Endometrial microvascular endothelial cells (primary cell): Measurements from ENCODE around the gene SNAP25. TPM values are rescaled to one million over a fixed set of nuclear protein-coding genes. Genes with fewer than 3 reads are reported as not detected.

Source experiments
- in situ Hi-C: cut with HindIII; loops from 2 replicates; pipeline ENCODE4 v1.10.0; 2017; ENCODE audit warnings: low sequenced_read_pairs, low pct_unique_long_range_greater_than_20kb; ENCODE audit errors: inconsistent ontology term
- total RNA-seq: library from RNA; depleted of rRNA; stranded (reverse); fragments of >200 nt; gene quantifications from one replicate; pipeline ENCODE4 v1.2.3, GENCODE V29; 2015; ENCODE audit errors: inconsistent ontology term

SNAP25 gene
- total RNA-seq, 1 donor from 2014 or later = 0.09 TPM

DNA sequence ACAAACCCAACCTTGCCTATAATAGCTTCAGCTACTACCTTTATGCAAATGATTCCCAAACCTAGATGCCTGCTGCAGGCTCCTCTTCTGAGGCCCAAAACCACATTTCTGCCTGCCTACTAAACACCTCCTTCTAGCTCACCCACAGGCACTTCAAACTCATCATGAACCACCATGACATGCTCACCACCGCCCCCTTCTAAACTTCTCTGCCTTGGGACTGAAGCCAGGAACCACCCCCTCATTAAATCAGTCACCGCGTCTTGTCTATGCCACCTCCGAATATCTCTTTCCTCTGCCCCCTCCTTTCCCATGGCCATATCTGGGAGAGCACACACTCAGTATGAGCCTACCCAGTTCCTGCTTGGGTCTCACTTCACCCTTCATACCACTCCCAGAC, 101.2 kb downstream of the SNAP25 start:
- in situ Hi-C loops = no loop called here

DNA sequence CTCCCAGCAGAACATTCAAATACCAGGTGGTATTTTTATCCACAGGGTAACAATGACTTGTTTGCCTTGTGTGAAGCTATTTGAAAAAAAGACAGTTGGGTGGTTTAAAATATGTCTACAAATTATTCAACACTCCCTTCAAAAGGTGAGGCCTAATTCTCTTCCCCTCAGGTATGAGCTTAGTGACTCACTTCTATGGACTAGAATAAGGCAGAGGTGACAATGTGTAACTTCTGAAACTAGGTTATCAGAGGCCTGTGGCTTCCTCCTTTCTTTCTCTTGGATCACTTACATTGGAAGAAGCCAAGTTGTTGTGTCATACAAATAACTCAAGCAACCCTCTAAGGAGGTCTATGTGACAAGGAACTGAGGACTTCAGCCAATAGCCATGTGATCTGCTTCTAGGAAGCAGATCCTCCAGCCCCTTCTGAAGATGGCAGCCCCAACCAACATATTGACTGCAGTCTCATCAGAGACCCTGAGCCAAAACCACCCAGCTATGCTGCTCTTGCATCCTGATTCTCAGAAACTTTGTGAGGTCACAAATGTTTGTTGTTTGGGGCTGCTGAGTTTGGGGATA, 102.6 kb downstream of the SNAP25 start:
- in situ Hi-C loops = no loop called here

DNA sequence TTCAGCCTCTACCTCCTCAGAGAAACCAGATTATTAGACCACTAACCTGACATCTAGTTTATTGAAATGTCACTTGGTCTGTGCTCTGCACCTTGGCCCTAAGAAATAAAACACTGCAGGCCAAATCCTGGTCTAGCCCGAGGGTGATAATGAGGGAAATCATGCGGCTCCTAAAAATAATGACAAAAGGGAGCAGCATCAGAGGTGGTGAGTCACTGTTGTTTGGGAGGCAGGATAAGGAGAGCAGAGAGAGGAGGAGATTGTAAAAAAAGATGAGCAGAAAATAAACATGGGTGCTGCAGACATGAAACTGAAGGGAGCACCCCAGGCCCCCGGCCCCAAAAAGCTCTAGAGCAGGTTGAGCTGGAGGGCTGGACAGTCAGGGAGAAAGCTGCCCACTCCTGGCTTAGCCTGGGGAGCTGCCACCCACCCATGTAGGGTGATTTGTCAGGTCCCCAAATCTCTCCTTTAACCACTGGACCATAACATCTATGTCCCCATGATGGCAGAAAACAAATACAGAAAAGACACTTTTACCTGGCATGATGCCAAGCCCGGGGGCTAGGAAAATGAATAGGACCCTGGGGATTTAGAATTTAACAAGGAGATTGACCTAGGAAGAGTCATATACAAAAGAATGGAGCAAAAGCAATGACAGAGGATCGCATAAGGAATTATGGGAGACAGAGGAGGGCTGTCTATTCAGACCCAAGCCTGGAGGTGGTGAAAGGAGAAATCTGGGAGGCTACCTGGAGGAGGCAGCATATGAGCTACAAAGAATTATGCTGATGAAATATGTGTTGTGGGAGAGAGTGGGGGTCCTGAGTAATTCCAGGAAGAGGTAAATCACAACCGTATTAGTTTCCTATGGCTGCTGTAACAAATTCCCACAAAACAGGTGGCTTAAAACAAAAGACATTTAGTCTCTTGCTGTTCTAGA, 103.7 kb downstream of the SNAP25 start:
- in situ Hi-C loops = no loop called here

DNA sequence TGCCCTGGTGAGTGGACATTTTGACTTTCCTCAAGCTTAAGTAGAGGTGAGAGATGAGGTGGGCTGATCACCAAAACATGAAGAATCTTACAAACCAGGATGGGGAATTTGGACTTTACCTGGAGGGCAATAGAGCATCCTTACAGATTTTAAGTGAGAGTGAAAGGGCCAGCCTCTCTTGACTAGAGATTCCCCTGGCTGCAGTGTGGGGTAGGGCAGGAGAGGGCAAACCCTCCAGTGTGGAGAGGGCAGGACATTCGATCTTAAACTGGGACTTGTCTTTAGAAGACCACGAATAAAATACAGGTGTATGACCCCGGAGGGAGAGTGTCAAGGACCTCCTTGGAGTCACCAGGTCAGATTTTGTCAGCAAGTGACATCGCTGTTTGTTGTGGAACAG, 105.1 kb downstream of the SNAP25 start:
- in situ Hi-C loops = no loop called here

DNA sequence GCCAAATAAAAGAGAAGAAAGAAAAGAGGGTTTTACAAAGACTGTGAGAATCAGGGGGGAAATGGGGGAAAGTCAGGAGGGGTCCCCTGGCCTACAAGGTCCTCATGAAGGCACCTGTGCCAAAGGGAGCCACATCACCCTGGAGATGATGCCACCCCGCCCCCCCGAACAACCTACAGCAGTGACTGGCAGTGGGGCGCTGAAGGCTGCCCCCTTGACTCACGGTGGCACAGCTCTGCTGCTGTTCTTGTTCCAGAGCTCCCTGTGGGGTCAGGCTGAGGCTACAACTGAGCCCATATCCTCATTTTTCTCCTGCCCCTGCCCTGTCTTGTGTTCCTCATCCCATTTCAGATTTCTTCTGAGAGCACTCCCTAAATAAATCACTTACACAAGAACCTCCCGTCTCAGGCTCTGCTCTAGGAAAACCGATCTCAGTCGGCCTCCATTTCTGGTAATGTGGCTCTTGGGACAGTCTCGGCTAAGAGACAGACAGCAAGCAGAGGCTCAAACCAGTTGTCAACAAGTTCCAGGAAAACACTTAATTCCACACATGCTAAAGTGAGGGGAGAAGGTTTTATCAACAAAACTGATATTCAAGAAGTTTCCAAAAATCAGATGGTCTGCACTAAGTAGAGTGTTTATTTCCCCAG, 105.7 kb downstream of the SNAP25 start:
- in situ Hi-C loops = no loop called here

DNA sequence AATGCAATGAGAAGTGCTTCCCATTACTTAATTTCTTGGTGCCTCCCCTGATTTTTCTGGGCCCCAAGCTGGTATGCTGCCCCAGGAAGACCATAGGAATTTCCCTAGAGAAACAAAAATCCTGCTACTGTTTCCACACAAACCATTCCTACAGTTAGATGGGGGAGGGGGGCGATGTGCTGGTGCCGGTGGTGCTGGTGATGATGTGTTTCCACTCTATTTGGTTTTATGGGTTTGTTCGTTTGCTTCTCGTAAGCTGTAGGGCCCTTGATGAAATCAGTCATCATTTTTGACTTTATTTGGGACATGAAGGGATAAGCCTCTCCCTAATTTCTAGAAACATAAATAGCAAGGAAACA, 110.2 kb downstream of the SNAP25 start:
- in situ Hi-C loops = no loop called here

DNA sequence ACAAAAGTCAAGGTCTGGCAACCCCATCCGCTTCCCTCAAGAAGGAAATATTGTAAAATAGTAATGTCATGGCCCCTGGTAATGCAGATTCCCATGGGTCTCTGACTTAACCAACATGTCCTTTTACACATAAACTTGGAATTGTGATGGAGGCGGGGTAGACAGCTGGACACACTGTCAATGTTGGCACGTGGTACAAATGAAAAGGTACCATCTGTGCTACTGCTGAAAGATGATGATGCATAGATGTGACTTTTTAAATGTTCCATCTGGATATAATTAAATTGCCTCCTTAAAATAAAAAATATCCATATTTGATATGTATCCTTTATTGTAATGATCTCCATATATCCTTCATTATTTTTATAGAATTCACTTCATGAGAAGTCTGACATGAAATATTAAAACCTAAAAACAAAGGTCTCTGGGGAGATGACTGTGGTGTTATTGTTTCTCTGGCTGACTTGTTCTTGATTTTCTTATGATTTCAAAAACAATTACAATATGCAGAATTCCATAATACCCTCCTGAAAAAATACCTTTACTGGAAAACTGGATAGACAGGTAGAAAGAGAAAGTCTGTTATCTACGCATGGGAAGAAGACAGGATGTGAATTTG, 110.9 kb downstream of the SNAP25 start:
- in situ Hi-C loops = no loop called here

DNA sequence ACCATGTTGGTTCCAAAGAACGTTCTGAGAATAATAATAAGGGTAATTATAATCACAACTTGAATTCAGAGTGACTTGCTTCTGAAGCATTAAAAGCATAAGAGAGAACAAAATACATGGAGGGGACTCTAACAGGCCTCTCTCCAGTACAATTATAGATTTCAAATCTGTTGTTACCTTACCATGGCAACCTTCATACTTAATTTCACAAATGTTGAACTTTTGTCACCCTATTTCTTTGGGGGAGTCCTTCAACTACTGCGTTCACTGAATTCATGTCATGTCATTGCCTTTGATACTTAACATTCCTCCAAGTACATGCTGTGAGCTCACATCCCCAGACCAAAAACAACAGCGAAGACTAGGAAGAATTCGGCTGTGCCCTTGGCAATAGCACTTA, 111.4 kb downstream of the SNAP25 start:
- in situ Hi-C loops = no loop called here

DNA sequence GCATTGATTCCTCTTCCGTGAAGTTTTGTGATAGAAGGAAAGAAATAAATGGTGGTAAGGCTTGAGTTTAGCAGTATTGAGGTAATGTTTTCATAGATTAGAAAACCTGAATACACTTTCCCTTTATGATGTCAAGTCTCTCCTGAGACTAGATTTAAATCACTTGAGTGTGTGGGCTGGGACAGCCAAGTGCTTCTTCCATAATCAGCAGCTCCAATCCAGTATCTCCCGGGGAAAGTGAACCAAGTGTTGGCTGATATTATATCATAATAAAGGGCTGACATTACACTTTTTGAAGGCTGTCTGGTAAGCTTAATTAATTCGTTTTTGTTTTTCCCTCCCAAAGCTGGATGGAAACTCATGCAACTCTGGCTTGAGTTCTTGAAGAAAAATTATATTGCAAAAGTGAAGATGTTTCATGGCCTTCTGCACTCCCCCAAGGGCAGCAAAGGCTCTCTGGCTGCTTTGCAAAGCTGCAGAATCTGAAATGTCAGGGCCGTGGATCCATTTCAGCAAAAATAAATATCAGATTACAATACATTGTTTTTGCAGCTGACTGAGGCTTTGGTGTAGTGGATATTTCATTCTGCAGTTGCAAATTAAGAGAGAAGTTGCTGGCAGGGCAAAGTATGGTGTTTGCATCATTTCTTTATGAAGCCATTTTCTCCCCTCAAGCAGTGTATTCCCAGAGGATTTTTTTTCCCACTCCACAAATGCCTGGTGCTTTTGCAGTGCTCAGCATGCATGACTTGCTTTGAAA, 114.2 kb downstream of the SNAP25 start:
- in situ Hi-C loops = no loop called here

DNA sequence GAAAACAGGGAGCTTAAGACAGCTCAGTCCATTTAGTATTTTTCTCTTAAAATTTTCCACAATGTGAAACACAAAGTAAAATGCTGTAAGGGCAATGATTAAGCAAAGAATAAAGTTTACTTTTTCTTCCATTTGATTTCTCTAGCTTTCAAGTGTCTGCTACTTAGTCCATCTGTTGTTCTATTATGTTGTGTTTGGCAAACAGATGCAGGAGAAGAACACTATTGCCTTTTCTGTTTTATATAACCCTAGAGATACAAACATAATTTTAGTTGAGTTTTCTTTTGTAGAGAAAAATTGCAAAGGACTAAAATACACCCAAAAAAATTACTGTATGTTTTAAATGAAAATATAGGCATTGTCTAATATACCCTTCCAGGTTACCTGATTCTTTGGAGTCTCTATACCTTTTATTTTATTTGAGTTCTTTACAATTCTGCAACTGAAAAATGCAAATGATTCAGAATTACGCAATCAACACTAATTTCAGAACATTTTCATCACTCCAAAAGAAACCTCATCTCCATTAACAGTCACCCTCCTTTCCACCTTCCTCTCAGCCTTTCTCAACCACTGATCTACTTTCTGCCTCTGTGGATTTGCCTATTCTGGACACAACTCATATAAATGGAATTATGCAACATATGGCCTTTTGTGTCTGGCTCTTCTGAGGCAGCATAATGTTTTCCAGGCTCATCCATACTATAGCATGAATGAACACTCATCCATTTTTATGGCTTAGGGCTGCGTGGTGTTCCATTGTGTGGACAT, 118.5 kb downstream of the SNAP25 start:
- in situ Hi-C loops = no loop called here

DNA sequence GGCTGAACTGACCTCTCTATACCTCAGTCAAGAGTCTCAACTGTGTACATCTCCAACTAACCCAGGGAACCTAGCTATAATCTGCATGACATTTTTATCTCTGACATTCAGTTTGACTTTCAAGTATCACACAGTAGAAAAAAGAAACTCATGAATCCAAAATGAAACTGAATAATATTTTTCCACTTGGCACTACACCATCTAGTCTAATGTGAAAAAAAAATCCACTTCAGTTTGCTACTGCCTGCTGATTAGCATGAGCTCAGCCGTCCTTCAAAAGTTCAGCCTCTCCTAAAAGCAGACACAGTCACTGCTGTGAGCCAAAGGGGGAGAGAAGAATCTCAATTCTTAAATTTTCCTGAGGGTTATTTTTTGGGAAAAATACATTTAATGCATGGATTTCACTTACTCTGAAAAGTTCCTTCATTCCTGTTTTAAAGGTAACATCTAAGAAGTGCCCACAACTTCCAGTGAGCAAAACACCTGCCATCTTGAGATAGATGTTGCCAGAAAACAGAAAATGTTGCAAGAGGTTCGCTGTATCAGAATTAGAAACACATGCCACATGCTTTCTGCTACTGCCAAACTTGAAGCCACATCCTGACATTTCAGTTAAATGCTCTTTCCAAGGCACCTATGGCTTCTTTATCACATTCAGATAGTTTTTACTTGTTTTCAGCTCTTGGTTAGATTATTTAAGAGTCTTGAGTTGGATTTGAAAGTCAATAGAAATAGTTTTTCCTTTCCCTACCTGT, 120.0 kb downstream of the SNAP25 start:
- in situ Hi-C loops = no loop called here

DNA sequence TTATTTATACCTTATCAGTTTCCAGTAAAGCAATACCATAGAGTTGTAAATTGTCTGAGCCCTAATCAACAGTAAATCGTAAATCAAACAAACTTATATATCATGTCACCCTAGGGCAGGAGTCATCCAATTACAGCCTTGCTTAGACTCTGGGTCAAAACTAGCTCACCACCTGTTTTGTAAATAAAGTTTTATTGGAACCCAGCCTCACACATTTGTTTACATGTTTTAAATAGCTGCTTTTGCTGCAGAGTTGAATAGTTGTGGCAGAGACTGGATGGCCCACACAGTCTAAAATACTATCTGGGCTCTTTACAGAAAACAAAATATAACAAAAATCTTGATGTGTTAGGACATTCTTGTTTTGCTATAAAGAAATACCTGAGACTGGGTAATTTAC, 121.0 kb downstream of the SNAP25 start:
- in situ Hi-C loops = no loop called here

DNA sequence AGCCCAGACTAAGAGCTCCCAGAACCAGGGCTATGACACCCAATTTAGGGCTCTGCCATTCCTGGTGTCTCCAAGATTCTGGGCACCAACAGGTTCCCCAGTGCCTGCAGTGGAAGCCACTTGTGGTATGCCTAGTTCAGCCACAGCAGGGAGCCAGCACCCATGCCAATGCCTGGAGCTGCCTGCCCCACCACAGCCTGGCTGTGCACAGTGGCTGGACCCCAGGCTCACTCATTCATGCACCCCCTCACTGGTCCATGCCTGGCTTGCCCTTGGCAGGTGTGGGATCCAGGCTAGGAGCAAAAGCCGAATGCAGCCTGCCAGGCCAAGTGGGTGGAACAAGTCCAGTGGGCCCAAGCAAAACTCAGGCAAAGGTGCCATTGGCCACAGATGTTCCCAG, 123.5 kb downstream of the SNAP25 start:
- in situ Hi-C loops = no loop called here

DNA sequence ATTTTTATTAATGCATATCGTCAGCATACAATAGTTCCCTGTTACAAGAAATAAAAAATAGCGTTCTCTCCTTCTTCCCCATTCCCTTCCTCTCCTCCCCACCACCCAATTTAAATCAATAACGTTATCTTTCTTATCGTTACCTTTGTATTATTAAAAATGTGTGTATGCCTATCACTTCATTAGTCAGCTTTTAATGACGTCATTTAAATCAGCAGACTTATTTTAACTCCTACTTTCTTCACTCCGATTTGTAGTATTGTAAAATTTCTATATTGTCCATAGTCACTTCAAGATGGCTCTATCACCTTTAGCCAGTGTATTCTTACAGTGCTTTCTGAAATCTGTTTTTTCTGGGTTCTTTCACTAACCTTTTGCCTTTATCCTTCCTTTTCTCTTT, 126.3 kb downstream of the SNAP25 start:
- in situ Hi-C loops = no loop called here

DNA sequence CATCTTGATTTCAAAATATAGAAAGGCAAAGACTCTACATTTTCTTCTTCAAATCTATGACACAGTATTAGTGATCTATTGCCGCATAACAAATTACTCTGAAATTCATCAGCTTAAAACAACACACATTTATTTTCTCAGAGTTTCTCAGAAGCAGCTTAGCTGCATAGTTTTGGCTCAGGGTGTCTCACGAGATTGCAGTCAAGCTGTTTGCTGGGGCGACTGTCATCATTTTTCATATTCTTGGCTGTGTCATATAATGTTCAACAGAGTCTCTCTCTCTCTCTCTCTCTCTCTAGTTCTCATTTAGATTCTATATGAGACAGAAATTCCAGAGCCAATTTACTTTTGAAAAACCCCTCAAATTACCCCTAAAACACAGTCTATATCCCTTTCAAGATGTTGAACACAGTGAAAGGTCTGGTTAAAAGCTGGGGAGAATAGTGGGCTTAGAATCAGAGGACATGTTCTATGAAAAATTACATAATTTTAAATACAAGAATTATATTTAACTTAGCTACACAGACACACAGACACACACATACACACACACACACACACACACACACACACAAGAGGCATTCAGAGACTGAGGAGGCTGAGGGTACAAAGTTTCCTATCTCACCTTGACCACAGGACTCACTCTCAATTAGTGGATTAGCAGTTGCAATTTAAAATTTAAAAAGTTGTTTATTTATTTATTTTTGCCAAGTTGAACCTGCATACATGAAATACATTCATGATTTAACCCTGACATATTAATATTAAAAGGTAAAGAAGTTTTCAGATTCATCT, 128.7 kb downstream of the SNAP25 start:
- in situ Hi-C loops = no loop called here

DNA sequence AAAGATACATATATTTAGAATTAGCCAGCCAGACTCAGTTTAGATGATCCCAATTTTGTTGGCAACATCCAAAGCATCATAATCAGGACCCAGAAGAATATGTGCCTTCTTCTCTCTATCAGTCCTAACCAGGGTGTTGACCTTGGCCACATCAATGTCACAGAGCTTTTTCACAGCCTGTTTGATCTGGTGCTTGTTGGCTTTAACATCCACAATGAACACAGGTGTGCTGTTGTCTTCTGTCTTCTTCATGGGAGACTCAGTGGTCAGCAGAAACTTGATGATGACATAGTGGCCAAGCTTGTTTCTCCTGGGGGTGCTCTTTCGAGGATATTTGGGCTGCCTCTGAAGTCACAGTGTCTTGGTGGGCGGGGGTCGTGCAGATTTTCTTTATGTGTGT, 130.5 kb downstream of the SNAP25 start:
- in situ Hi-C loops = no loop called here
